GM23338 (cell line): ENCODE measurements around the gene SLC22A4. TPM values are rescaled to one million over a fixed set of nuclear protein-coding genes. Genes with fewer than 3 reads are reported as not detected.

Experiments
- ATAC-seq: fragments of 200-7000 bp; cut with Tn5 transposase; 3 replicates; pipeline ENCODE4 v1.9.1; 2020
- DNase-seq: peaks from one replicate; pipeline ENCODE4 v3.0.0-alpha.2; 2015; ENCODE audit warnings: low spot score
- H2AFZ ChIP-seq: fragments of 200-600 bp; sonication (generic); 2 replicates; pipeline ENCODE4 v1.8.0; 2016; ENCODE audit warnings: antibody characterized with exemption, mild to moderate bottlenecking, moderate library complexity
- H3F3A ChIP-seq: fragments of 200-600 bp; sonication (generic); replicated peaks from 2 replicates; pipeline ENCODE4 v1.8.0; 2017; ENCODE audit warnings: antibody characterized with exemption, mixed run types, low read depth
- H3K27ac ChIP-seq: fragments of 200-600 bp; sonication (generic); 2 replicates; pipeline ENCODE4 v1.6.1; 2016; ENCODE audit warnings: low read depth
- H3K27me3 ChIP-seq: fragments of 200-600 bp; sonication (generic); 2 replicates; pipeline ENCODE4 v1.8.0; 2016; ENCODE audit warnings: mild to moderate bottlenecking, mixed run types, moderate library complexity; ENCODE audit not compliant: insufficient read depth
- H3K36me3 ChIP-seq: fragments of 200-600 bp; sonication (generic); 2 replicates; pipeline ENCODE4 v1.8.0; 2016; ENCODE audit warnings: mild to moderate bottlenecking; ENCODE audit not compliant: insufficient read depth
- H3K4me1 ChIP-seq: fragments of 200-600 bp; sonication (generic); 2 replicates; pipeline ENCODE4 v1.8.0; 2016; ENCODE audit warnings: mild to moderate bottlenecking, moderate library complexity; ENCODE audit not compliant: insufficient read depth
- H3K4me2 ChIP-seq: fragments of 200-600 bp; sonication (generic); 2 replicates; pipeline ENCODE4 v1.7.1; 2017; ENCODE audit warnings: mixed run types
- H3K4me3 ChIP-seq: fragments of 200-600 bp; sonication (generic); 2 replicates; pipeline ENCODE4 v1.6.1; 2016; ENCODE audit warnings: mixed run types
- H3K79me2 ChIP-seq: fragments of 200-600 bp; sonication (generic); replicated peaks from 2 replicates; pipeline ENCODE4 v1.8.0; 2017; ENCODE audit warnings: mild to moderate bottlenecking; ENCODE audit not compliant: insufficient read depth
- H3K9me2 ChIP-seq: fragments of 200-600 bp; sonication (generic); 2 replicates; pipeline ENCODE4 v1.8.0; 2017; ENCODE audit not compliant: insufficient read depth
- H4K20me1 ChIP-seq: fragments of 200-600 bp; sonication (generic); replicated peaks from 2 replicates; pipeline ENCODE4 v1.8.0; 2017; ENCODE audit warnings: mild to moderate bottlenecking; ENCODE audit not compliant: insufficient read depth
- H3K27ac Mint-ChIP-seq: 2 replicates; pipeline ENCODE4 v1.8.0; 2020; ENCODE audit warnings: inconsistent platforms, mild to moderate bottlenecking, moderate library complexity, mixed read lengths
- H3K27me3 Mint-ChIP-seq: 3 replicates; pipeline ENCODE4 v1.8.0; 2022; ENCODE audit warnings: low read depth, mild to moderate bottlenecking, moderate library complexity, mixed read lengths, inconsistent platforms; ENCODE audit not compliant: insufficient read depth, poor library complexity
- H3K36me3 Mint-ChIP-seq: 3 replicates; pipeline ENCODE4 v1.8.0; 2021; ENCODE audit warnings: low read depth, mild to moderate bottlenecking, inconsistent platforms, moderate library complexity, mixed read lengths
- H3K4me1 Mint-ChIP-seq: 3 replicates; pipeline ENCODE4 v1.8.0; 2020; ENCODE audit warnings: mild to moderate bottlenecking, inconsistent platforms, mixed read lengths
- H3K4me3 Mint-ChIP-seq: 3 replicates; pipeline ENCODE4 v1.8.0; 2021; ENCODE audit warnings: moderate library complexity, mild to moderate bottlenecking, inconsistent platforms, mixed read lengths
- H3K9me3 Mint-ChIP-seq: 3 replicates; pipeline ENCODE4 v1.8.0; 2020; ENCODE audit warnings: moderate library complexity, mild to moderate bottlenecking, inconsistent platforms, mixed read lengths
- JUNB ChIP-seq: IDR thresholded peaks from one replicate; pipeline ENCODE4 v1.6.1; 2016; ENCODE audit warnings: antibody characterized with exemption; ENCODE audit not compliant: unreplicated experiment
- POLR2AphosphoS5 ChIP-seq: IDR thresholded peaks from 2 replicates; pipeline ENCODE4 v1.6.1; 2016; ENCODE audit warnings: antibody characterized with exemption, low read depth
- STAT1 ChIP-seq: IDR thresholded peaks from one replicate; pipeline ENCODE4 v1.6.1; 2016; ENCODE audit warnings: antibody characterized with exemption; ENCODE audit not compliant: unreplicated experiment
- ZNF114 ChIP-seq: fragments of 250-450 bp; sonication (Bioruptor Pico); IDR thresholded peaks from 2 replicates; pipeline ENCODE4 v1.5.0; 2020; ENCODE audit warnings: mild to moderate bottlenecking, moderate library complexity
- polyA plus RNA-seq: library from polyadenylated mRNA; unstranded; fragments of >200 nt; fragmentation: Nextera tagmentation; extraction: Ambion mirVana; gene quantifications from 2 replicates; pipeline ENCODE4 v1.2.1, GENCODE V29; 2016
- total RNA-seq: library from RNA; depleted of rRNA; stranded (reverse); fragments of >200 nt; shearing (Covaris generic); gene quantifications from 2 replicates; pipeline ENCODE4 v1.2.3, GENCODE V29; 2014
- TF ChIP-seq, protein P1 (sequence below), 2 experiments: fragments of 200-600 bp in 1 of 2; sonication (generic) in 1 of 2; conservative IDR thresholded peaks; 2 replicates each; pipeline versions ENCODE4 v1.5.1 to v1.6.1; 2016 to 2017; ENCODE audit warnings: antibody characterized with exemption in 2 of 2, low read depth in 2 of 2, mild to moderate bottlenecking in 2 of 2, moderate library complexity in 1 of 2
- TF ChIP-seq, protein P2 (sequence below): IDR thresholded peaks from 2 replicates; pipeline ENCODE4 v1.6.1; 2016; ENCODE audit warnings: antibody characterized with exemption

SLC22A4 gene
- total and polyA plus RNA-seq, 2 experiments from 2014 or later = 0.28 to 0.40 TPM

DNA sequence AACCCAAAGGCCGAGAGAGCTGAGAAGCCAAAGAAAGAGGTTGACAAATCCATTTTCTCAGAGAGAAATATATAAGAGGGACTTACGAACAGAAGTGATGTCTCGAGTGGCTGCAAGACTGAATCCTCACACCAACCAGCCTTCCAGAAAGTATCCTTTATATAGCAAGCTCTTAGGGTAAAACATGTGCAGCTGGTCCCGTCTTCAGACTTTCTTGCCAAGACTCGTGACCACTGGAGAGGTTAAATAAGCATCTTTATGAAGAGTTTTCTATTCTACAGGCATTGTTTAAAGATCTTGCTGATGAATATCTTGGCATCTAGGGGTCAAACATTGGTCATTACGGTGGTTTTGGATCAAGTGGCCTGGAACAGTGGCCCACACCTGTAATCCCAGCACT is 16.9 kb upstream of the SLC22A4 start:
- H3K9me3 Mint-ChIP-seq = no peaks in the 10 kb centered on the region

DNA sequence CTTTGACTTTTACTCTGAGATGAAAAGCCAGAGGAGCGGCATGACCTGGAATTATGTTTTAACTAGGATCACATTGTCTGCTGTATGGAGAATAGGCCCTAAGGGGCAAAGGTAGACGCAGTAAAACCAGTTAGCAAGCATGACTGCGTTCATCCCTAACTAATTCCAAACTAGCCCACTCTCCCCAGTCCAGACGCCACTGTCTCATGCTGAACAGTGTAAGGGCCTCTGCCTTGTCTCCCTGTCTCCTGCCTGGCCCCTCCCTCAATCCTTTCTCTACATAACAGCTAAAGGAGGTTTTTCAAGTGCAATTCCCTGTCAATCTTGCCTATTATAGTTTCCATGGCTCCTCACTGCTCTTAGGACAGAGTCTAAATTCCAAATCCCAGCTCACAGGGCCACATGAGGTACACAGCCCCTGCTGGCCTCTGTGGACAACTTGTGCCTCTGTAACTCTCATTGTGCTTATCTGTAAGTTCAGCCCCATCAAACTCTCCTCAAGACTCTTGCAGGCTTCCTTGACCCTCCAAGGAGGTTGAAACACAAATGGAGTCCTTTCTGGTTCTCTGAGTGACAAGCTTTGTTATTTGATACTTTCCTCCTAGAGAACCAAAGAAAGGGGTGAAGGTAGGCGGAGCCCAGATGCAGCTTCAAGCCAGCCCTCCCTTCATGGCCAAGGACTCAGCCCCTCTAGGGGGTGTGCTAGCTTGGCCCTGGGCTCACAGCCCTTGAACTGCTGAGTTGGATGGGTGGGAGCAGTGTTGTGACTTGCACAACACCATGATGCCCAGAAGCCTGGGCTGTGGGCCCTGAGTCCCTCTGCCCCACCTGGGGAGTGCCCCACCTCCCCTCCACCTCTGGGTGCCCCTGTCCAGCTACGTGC is 16.0 kb upstream of the SLC22A4 start:
- Histone ChIP-seq H3K36me3 (no peaks in the 10 kb centered on the region), H4K20me1 (no peaks in the 10 kb centered on the region), H3K79me2 (no peaks in the 10 kb centered on the region), H2AFZ (peak overlapping the region; percentile 8; the same call in 1 of the 2 replicates), H3K4me3 (no peak overlapping the region), H3K4me2 (peak overlapping the region; percentile 30; the same call in 1 of the 2 replicates), H3K4me1 (0 out of 2 replicates have a peak, but pooled peaks cover 6% of the 10 kb centered on the region), H3K9me2 (0 out of 2 replicates have a peak, but pooled peaks cover 4% of the 10 kb centered on the region), H3K27me3 (no peaks in the 10 kb centered on the region), H3K27ac (no peak overlapping the region), H3F3A (no peaks in the 10 kb centered on the region)
- ATAC-seq = peak; percentile 95
- Mint-ChIP-seq H3K27me3 (peaks cover 6% of the 10 kb centered on the region), H3K4me1 (peaks cover 23% of the 10 kb centered on the region), H3K27ac (peak overlapping the region; percentile 32; the same call in 1 of the 2 replicates), H3K36me3 (no peaks in the 10 kb centered on the region; the same call in 2 of the 3 replicates), H3K9me3 (no peaks in the 10 kb centered on the region), H3K4me3 (no peak overlapping the region; the same call in 2 of the 3 replicates)
- TF ChIP-seq, protein P1, sequence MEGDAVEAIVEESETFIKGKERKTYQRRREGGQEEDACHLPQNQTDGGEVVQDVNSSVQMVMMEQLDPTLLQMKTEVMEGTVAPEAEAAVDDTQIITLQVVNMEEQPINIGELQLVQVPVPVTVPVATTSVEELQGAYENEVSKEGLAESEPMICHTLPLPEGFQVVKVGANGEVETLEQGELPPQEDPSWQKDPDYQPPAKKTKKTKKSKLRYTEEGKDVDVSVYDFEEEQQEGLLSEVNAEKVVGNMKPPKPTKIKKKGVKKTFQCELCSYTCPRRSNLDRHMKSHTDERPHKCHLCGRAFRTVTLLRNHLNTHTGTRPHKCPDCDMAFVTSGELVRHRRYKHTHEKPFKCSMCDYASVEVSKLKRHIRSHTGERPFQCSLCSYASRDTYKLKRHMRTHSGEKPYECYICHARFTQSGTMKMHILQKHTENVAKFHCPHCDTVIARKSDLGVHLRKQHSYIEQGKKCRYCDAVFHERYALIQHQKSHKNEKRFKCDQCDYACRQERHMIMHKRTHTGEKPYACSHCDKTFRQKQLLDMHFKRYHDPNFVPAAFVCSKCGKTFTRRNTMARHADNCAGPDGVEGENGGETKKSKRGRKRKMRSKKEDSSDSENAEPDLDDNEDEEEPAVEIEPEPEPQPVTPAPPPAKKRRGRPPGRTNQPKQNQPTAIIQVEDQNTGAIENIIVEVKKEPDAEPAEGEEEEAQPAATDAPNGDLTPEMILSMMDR (conservative IDR thresholded peaks at IDR 0.05; ENCODE audit: low read depth in 2 of 2) = peak in 1 of 2 experiments; percentile 37; a peak in 2 of 4 replicates
- TF ChIP-seq ZNF114 (CRISPR knock-in tag) (no peak), POLR2AphosphoS5 (no peak), STAT1 (no peak)
- peak; percentile 84 for DNase-seq

More for the DNA sequence above, 16.9 kb upstream of the SLC22A4 start:
- H3K4me1 Mint-ChIP-seq = peaks cover 28% of the 10 kb centered on the region
- no peaks in the 10 kb centered on the region; the same call in 2 of the 3 replicates for H3K36me3 Mint-ChIP-seq
- Histone ChIP-seq H4K20me1 (no peaks in the 10 kb centered on the region), H3K79me2 (no peaks in the 10 kb centered on the region), H3K4me2 (no peak overlapping the region), H3K36me3 (no peaks in the 10 kb centered on the region), H3K4me1 (0 out of 2 replicates have a peak, but pooled peaks cover 6% of the 10 kb centered on the region), H3K27ac (no peak overlapping the region), H3K9me2 (0 out of 2 replicates have a peak, but pooled peaks cover 4% of the 10 kb centered on the region), H3K4me3 (no peak overlapping the region), H3F3A (peaks cover 2% of the 10 kb centered on the region; the same call in 1 of the 2 replicates), H2AFZ (no peak overlapping the region), H3K27me3 (no peaks in the 10 kb centered on the region)
- no peak for DNase-seq
- ATAC-seq = no peak
- H3K4me3 Mint-ChIP-seq = no peak overlapping the region
- no peak overlapping the region for H3K27ac Mint-ChIP-seq
- H3K27me3 Mint-ChIP-seq = peaks cover 6% of the 10 kb centered on the region
- TF ChIP-seq JUNB (no peak), STAT1 (no peak)
- TF ChIP-seq, protein P1 (conservative IDR thresholded peaks at IDR 0.05; ENCODE audit: low read depth in 2 of 2) = no peak
- TF ChIP-seq, protein P2, sequence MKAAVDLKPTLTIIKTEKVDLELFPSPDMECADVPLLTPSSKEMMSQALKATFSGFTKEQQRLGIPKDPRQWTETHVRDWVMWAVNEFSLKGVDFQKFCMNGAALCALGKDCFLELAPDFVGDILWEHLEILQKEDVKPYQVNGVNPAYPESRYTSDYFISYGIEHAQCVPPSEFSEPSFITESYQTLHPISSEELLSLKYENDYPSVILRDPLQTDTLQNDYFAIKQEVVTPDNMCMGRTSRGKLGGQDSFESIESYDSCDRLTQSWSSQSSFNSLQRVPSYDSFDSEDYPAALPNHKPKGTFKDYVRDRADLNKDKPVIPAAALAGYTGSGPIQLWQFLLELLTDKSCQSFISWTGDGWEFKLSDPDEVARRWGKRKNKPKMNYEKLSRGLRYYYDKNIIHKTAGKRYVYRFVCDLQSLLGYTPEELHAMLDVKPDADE = no peak
